Caco-2 (cell line): ENCODE measurements around the gene PPIL4. TPM values are rescaled to one million over a fixed set of nuclear protein-coding genes. Genes with fewer than 3 reads are reported as not detected.

Experiments
- BruUV-seq: library from RNA; stranded (reverse); fragments of 400-500 nt; replicated peaks from 2 replicates; lab custom pipeline; 2021; lab: Mats Ljungman, UMichigan
- CTCF ChIA-PET: fragments of 300-600 bp; sonication (Branson Sonifier 250); formaldehyde crosslinking; loops from one replicate; lab custom pipeline; 2022; ENCODE audit warnings: antibody characterized with exemption; lab: Charles Lee
- POLR2A ChIA-PET: fragments of 300-600 bp; sonication (Branson Sonifier 250); formaldehyde crosslinking; loops from one replicate; lab custom pipeline; 2022; ENCODE audit warnings: antibody characterized with exemption; lab: Charles Lee
- DNase-seq, 2 experiments: peaks; one replicate each; pipeline versions ENCODE4 v3.0.0 to v3.0.0-alpha.2; 2020 to 2022
- H3K27me3 ChIP-seq: replicated peaks from 2 replicates; pipeline ENCODE4 v1.6.0; 2011; ENCODE audit warnings: low read length; ENCODE audit not compliant: control insufficient read depth, insufficient read depth
- H3K36me3 ChIP-seq: 2 replicates; pipeline ENCODE4 v1.5.1; 2011; ENCODE audit warnings: low read length; ENCODE audit not compliant: control insufficient read depth, insufficient read depth
- H3K4me1 ChIP-seq: fragments of 250-450 bp; sonication (Bioruptor Pico); 2 replicates; pipeline ENCODE4 v1.5.1; 2020; ENCODE audit warnings: mild to moderate bottlenecking
- H3K4me3 ChIP-seq: 2 replicates; pipeline ENCODE4 v1.5.1; 2011; ENCODE audit warnings: low read depth, mild to moderate bottlenecking, control low read depth, low read length
- H3K9me3 ChIP-seq: fragments of 250-450 bp; sonication (Bioruptor Pico); 2 replicates; pipeline ENCODE4 v1.5.1; 2020; ENCODE audit warnings: mild to moderate bottlenecking, moderate library complexity
- H3K27ac Mint-ChIP-seq: one replicate; pipeline ENCODE4 v1.8.0; 2022; ENCODE audit warnings: mixed read lengths; ENCODE audit not compliant: unreplicated experiment
- H3K27me3 Mint-ChIP-seq: one replicate; pipeline ENCODE4 v1.8.0; 2022; ENCODE audit warnings: mixed read lengths; ENCODE audit not compliant: insufficient read depth, unreplicated experiment
- H3K36me3 Mint-ChIP-seq: one replicate; pipeline ENCODE4 v1.8.0; 2022; ENCODE audit warnings: mild to moderate bottlenecking, mixed read lengths; ENCODE audit not compliant: insufficient read depth, unreplicated experiment
- H3K4me1 Mint-ChIP-seq: one replicate; pipeline ENCODE4 v1.8.0; 2022; ENCODE audit warnings: low read depth, mixed read lengths; ENCODE audit not compliant: unreplicated experiment
- H3K4me3 Mint-ChIP-seq: one replicate; pipeline ENCODE4 v1.8.0; 2022; ENCODE audit warnings: mild to moderate bottlenecking, moderate library complexity, mixed read lengths; ENCODE audit not compliant: unreplicated experiment
- H3K9me3 Mint-ChIP-seq: one replicate; pipeline ENCODE4 v1.8.0; 2022; ENCODE audit warnings: mixed read lengths; ENCODE audit not compliant: unreplicated experiment
- CTCF ChIP-seq, 2 experiments: fragments of 200-600 bp in 1 of 2; IDR thresholded peaks; 1 replicate in 1 of 2; 2 replicates in 1 of 2; pipeline versions ENCODE4 v1.5.1 to v1.8.0; 2011 to 2022; ENCODE audit warnings: antibody characterized with exemption in 1 of 2, control low read depth in 1 of 2, inconsistent platforms in 1 of 2, low read depth in 1 of 2, low read length in 1 of 2, mild to moderate bottlenecking in 1 of 2, moderate library complexity in 1 of 2; ENCODE audit not compliant: insufficient read depth in 1 of 2, severe bottlenecking in 1 of 2, unreplicated experiment in 1 of 2
- intact Hi-C: fragments of 100-400 bp; cut with micrococcal nuclease; formaldehyde crosslinking; loops from one replicate; pipeline ENCODE4 v1.10.0; 2022; ENCODE audit not compliant: unreplicated experiment
- total RNA-seq: library from RNA; stranded (reverse); gene quantifications from 2 replicates; pipeline ENCODE4 v1.2.3, GENCODE V29; 2022

The PPIL4 gene
- total RNA-seq, 1 experiment from 2014 or later = 28.4 TPM

GRCh38 chr6:149563928-149564325 lies 18.1 kb upstream of the PPIL4 start:
- DNase-seq = no peak
- H3K9me3 ChIP-seq = no peaks in the 10 kb centered on the region
- Mint-ChIP-seq H3K36me3 (no peaks in the 10 kb centered on the region), H3K9me3 (no peaks in the 10 kb centered on the region), H3K27ac (no peak overlapping the region), H3K4me1 (no peaks in the 10 kb centered on the region), H3K27me3 (no peaks in the 10 kb centered on the region), H3K4me3 (no peak overlapping the region)
- ChIA-PET POLR2A (no interaction called here), CTCF (interaction anchor here (1.3 kb wide), 1 partner anchor 29 kb away, joined by 13 read pairs; no protein-coding TSS in a partner anchor)
- H3K27me3 ChIP-seq = no peaks in the 10 kb centered on the region
- H3K36me3 ChIP-seq = no peaks in the 10 kb centered on the region
- intact Hi-C loops = loop anchor here (10.0 kb wide), 1 partner anchor 301 kb away; the partner anchor contains the start of gene LRP11
- H3K4me3 ChIP-seq = no peak overlapping the region
- no TSS peak for BruUV-seq
- TF ChIP-seq CTCF (IDR thresholded peaks at IDR 0.05; ENCODE audit: insufficient read depth in 1 of 2, low read depth in 1 of 2, low read length in 1 of 2, severe bottlenecking in 1 of 2, unreplicated experiment in 1 of 2) = no peak
- H3K4me1 ChIP-seq = no peaks in the 10 kb centered on the region

GRCh38 chr6:149563203-149563927 lies 17.5 kb upstream of the PPIL4 start:
- Mint-ChIP-seq H3K4me1 (no peaks in the 10 kb centered on the region), H3K27ac (no peak overlapping the region), H3K27me3 (no peaks in the 10 kb centered on the region), H3K36me3 (no peaks in the 10 kb centered on the region), H3K9me3 (no peaks in the 10 kb centered on the region), H3K4me3 (no peak overlapping the region)
- no peaks in the 10 kb centered on the region for H3K4me1 ChIP-seq
- CTCF ChIA-PET = interaction anchor here (0.6 kb wide), 1 partner anchor 252 kb away, joined by 3 read pairs; no protein-coding TSS in a partner anchor
- intact Hi-C loops = loop anchor here (10.0 kb wide), 1 partner anchor 301 kb away; the partner anchor contains the start of gene LRP11
- H3K4me3 ChIP-seq = no peak overlapping the region
- H3K36me3 ChIP-seq = no peaks in the 10 kb centered on the region
- POLR2A ChIA-PET = no interaction called here
- no peaks in the 10 kb centered on the region; the same call in 1 of the 2 replicates for H3K9me3 ChIP-seq
- TF ChIP-seq CTCF (IDR thresholded peaks at IDR 0.05; ENCODE audit: insufficient read depth in 1 of 2, low read depth in 1 of 2, low read length in 1 of 2, severe bottlenecking in 1 of 2, unreplicated experiment in 1 of 2) = no peak
- no TSS peak for BruUV-seq
- DNase-seq = no peak
- no peaks in the 10 kb centered on the region for H3K27me3 ChIP-seq

GRCh38 chr6:149560736-149561135 lies 14.9 kb upstream of the PPIL4 start:
- no peaks in the 10 kb centered on the region; the same call in 1 of the 2 replicates for H3K9me3 ChIP-seq
- no peaks in the 10 kb centered on the region for H3K36me3 ChIP-seq
- H3K4me3 ChIP-seq = no peak overlapping the region
- DNase-seq = peak in 1 of 2 experiments; percentile 31
- no peak overlapping the region for H3K4me3 Mint-ChIP-seq
- H3K9me3 Mint-ChIP-seq = no peaks in the 10 kb centered on the region
- H3K36me3 Mint-ChIP-seq = no peaks in the 10 kb centered on the region
- no peak overlapping the region for H3K27ac Mint-ChIP-seq
- peak; percentile 42 to 49 for TF ChIP-seq CTCF (IDR thresholded peaks at IDR 0.05; ENCODE audit: insufficient read depth in 1 of 2, low read depth in 1 of 2, low read length in 1 of 2, severe bottlenecking in 1 of 2, unreplicated experiment in 1 of 2)
- ChIA-PET POLR2A (no interaction called here), CTCF (interaction anchor here (0.6 kb wide), 1 partner anchor 15 kb away, joined by 5 read pairs; the partner anchor contains the start of gene PPIL4)
- H3K4me1 Mint-ChIP-seq = no peaks in the 10 kb centered on the region
- intact Hi-C loops = loop anchor here (10.0 kb wide), 1 partner anchor 304 kb away; the partner anchor contains the start of gene LRP11
- no peaks in the 10 kb centered on the region for H3K27me3 ChIP-seq
- BruUV-seq = no TSS peak
- no peaks in the 10 kb centered on the region for H3K4me1 ChIP-seq
- peaks cover 5% of the 10 kb centered on the region for H3K27me3 Mint-ChIP-seq
